H1 (cell line): ENCODE data around the gene PLBD1. TPM values are rescaled to one million over a fixed set of nuclear protein-coding genes. Genes with fewer than 3 reads are reported as not detected.

ENCODE experiments used
- CBX5 ChIP-seq: fragments of 300-800, 300-1000 bp; sonication (generic); IDR thresholded peaks from 2 replicates; pipeline ENCODE4 v1.7.1; 2016; ENCODE audit warnings: antibody characterized with exemption, low read length, low read depth
- NRF1 ChIP-seq: IDR thresholded peaks from 2 replicates; pipeline ENCODE4 v1.6.1; 2011; ENCODE audit warnings: mild to moderate bottlenecking, low read depth, low read length, improper control_type of control experiment
- TCF12 ChIP-seq: IDR thresholded peaks from 2 replicates; pipeline ENCODE4 v1.6.1; 2011; ENCODE audit warnings: low read depth, mild to moderate bottlenecking, low read length
- TEAD4 ChIP-seq: IDR thresholded peaks from 2 replicates; pipeline ENCODE4 v1.6.1; 2012; ENCODE audit warnings: low read depth, low read length, inconsistent platforms, mixed read lengths
- polyA plus RNA-seq, 7 experiments: library from polyadenylated mRNA; depleted of rRNA in 3 of 7; stranded (reverse) in 5 of 7; unstranded in 2 of 7; fragments of >200 nt in 5 of 7; fragments of 200-250 nt in 2 of 7; gene quantifications; 1 replicate in 5 of 7; 2 replicates in 1 of 7; 4 replicates in 1 of 7; pipeline versions ENCODE4 v1.2.1 to v1.2.3, GENCODE V29; 2011 to 2013; ENCODE audit warnings: missing spikeins in 2 of 7, mixed read lengths in 2 of 7
- total RNA-seq: library from RNA; stranded (reverse); fragmentation: NEBNext Ultra II Directional; extraction: Animal tissue kit (Norgen Biotek cat#: 25700); gene quantifications from 2 replicates; pipeline ENCODE4 v1.2.1, GENCODE V29; 2021
- TF ChIP-seq, protein P1 (sequence below), 3 experiments: IDR thresholded peaks; 1 replicate in 2 of 3; 2 replicates in 1 of 3; pipeline versions ENCODE4 v1.5.1 to v1.6.1; 2011; ENCODE audit warnings: low read length in 3 of 3, mild to moderate bottlenecking in 3 of 3, inconsistent platforms in 2 of 3, low read depth in 1 of 3, moderate library complexity in 1 of 3; ENCODE audit not compliant: insufficient read depth in 1 of 3; ENCODE audit errors: control extremely low read depth in 1 of 3

Gene PLBD1
- total and polyA plus RNA-seq, 2 of the 8 experiments (the other 6 are each of a cell fraction or from before 2014, with no cell fraction given): 6.3 to 12.3 TPM

DNA sequence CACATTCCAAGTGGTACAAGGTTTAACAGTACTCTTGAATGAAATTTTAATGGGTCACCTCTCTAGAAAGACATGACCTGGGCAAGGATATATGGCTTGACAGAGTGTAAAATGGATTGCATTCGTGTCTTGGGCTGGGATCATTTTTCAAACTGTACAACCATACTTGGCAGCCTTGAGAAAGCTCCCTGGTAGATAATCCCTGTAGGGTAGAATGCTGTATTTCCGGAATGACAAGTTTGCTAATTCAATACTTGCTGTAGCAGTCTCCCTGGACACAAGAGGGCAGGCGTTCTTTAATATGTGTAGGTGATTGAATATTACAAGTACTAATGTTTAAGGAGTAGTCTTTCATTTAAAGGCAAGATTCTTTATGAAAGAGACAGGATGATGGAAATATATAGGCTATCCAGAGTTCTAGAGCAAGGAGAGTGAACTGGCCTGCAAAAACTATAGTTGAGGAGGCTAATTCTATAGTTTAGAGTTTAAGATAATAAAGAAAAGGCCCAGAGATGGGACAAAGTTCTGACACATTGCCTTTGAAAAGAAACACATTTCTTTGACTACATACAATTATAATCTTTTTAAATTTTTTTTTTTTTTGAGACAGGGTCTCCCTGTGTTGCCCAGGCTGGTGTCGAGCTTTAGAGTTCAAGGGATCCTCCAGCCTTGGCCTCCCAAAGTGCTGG, 53.4 kb downstream of the PLBD1 start (continued):
- TF ChIP-seq, protein P1, sequence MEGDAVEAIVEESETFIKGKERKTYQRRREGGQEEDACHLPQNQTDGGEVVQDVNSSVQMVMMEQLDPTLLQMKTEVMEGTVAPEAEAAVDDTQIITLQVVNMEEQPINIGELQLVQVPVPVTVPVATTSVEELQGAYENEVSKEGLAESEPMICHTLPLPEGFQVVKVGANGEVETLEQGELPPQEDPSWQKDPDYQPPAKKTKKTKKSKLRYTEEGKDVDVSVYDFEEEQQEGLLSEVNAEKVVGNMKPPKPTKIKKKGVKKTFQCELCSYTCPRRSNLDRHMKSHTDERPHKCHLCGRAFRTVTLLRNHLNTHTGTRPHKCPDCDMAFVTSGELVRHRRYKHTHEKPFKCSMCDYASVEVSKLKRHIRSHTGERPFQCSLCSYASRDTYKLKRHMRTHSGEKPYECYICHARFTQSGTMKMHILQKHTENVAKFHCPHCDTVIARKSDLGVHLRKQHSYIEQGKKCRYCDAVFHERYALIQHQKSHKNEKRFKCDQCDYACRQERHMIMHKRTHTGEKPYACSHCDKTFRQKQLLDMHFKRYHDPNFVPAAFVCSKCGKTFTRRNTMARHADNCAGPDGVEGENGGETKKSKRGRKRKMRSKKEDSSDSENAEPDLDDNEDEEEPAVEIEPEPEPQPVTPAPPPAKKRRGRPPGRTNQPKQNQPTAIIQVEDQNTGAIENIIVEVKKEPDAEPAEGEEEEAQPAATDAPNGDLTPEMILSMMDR (IDR thresholded peaks at IDR 0.05; ENCODE audit: control extremely low read depth in 1 of 3, insufficient read depth in 1 of 3, low read depth in 1 of 3, low read length in 3 of 3): peak in 2 of 3 experiments; percentile 50 to 61; a peak in 3 of 4 replicates
- TF ChIP-seq NRF1 (no peak), CBX5 (no peak), TCF12 (0 out of 2 replicates have a peak, but pooled peaks have one; percentile 25), TEAD4 (peak; percentile 91)
- TF ChIP-seq, all 59 proteins: peak for 9
